ENCODE data around the gene POFUT2.

POFUT2 gene

GRCh38 chr21:45222001-45222400, 65.7 kb downstream of the POFUT2 start:
- no peak for ATAC-seq

DNA sequence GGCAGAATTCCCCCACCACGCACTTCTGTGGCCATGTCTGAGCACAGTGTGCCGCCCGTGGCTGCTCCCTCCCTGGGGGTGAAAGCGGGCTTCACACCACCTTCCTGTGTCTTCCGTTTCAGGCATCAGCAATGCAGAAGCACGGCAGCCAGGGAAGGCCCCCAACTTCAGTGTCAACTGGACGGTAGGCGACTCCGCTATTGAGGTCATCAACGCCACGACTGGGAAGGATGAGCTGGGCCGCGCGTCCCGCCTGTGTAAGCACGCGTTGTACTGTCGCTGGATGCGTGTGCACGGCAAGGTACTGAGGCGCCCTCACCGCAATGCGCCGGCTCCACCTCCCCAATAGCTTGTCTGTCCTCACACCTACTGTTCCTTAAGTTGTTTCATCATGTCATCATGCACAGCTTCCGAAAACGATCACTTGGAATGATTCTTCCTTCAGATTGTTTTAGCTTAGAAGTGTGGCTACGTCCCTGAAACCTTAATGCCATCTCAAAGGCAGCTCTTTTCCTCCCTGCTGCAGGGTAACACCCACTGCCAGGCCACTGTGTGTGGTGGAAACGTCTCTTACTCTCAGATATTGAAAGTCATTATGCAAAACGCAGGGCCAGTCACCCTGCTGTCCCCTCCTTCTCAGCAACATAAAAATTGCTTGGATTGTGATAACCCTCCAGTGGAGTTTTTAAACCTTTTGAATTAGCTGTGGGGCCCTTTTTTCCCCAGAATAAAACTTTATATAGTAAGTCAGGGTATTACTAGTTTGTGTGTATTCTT, 66.8 kb downstream of the POFUT2 start:
- ATAC-seq, result no peak

DNA sequence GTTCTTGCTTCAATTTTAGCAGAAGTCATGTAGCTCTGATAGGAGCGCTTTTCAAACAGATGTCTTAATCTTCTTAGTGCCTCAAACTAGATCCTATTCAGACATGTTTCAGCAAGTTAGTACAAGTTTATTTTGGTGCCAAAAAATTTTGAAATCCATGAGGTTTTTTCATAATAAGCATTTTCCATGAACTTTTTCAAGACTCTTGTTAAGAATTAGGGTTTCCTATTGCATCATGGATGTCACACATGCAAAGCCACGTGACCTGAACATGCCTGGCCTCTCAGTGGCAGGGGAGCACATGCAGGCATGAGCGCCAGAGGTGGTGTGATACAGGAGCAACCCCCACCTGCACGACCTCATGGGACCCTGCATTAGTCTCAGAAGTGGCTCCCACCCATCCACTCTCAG, 67.6 kb downstream of the POFUT2 start:
- ATAC-seq, result no peak

DNA sequence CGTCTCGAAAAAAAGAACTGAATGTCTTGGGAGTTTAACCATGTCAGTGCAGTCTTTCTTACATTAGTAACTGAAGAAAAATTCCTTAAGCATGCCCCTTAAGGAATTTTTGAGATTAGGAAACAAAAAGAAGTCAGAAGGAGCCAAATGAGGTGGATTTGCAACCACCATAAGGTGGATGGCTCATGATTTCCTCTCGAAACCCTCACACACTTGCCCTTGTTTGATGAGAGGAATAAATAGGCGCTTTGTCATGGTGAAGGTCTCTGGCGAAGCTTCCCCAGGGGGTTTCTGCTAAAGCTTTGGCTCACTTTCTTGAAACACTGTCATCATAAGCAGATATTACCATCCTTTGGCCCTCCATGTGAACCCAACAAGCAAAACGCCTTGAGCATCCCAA, 68.2 kb downstream of the POFUT2 start:
- ATAC-seq, result no peak

GRCh38 chr21:45217010-45217409, 70.7 kb downstream of the POFUT2 start:
- ATAC-seq, result no peak

DNA sequence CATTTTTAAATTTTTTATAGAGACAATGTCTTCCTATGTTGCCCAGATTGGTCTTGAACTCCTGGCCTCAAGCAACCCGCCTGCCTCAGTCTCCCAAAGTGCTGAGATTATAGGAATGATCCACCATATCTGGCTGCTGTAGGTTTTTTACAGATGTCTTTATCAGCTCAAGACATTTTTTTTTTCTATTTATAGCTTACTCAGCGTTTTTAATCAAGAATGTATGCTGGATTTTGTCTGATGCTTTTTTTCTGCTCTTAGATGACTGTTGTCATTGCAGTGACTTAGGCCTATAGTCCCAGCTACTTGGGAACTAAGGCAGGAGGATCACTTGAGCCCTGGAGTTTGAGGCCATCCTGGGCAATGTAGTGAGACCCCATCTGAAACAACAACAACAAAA, 72.5 kb downstream of the POFUT2 start:
- no peak for ATAC-seq

All from activated CD4-positive, CD25-positive, alpha-beta regulatory T cell treated with anti-CD3 and anti-CD28 coated beads, Interleukin-2, amount 50 U/mL, for 24 hours (primary cell).